Kidney (tissue), 14 donors: Measurements from ENCODE around the gene ARID3A. TPM values are rescaled to one million over a fixed set of nuclear protein-coding genes. Genes with fewer than 3 reads are reported as not detected.

ENCODE experiments used
- DNase-seq, 5 donors: peaks; one replicate each; pipeline ENCODE4 v3.0.0-alpha.2; 2013 to 2020
- FAIRE-seq: peaks from 2 replicates; lab custom pipeline; 2012; peaks lifted over from hg19 to GRCh38; lab: Jason Lieb, UNC
- H3K27ac ChIP-seq, 2 donors: one replicate each; pipeline ENCODE4 v1.7.0; 2013; ENCODE audit warnings: low read depth in 2 of 2, low read length in 2 of 2, inconsistent platforms in 1 of 2
- H3K27me3 ChIP-seq: one replicate; pipeline ENCODE4 v1.7.1; 2013; ENCODE audit warnings: low read length, inconsistent platforms; ENCODE audit not compliant: control insufficient read depth, insufficient read depth
- H3K36me3 ChIP-seq, 3 donors: one replicate each; pipeline versions ENCODE4 v1.7.0 to v1.7.1; 2013; ENCODE audit warnings: low read length in 3 of 3, control low read depth in 1 of 3, inconsistent platforms in 1 of 3; ENCODE audit not compliant: insufficient read depth in 3 of 3, control insufficient read depth in 2 of 3
- H3K4me1 ChIP-seq, 3 donors: one replicate each; pipeline versions ENCODE4 v1.7.0 to v1.7.1; 2013; ENCODE audit warnings: low read length in 3 of 3, inconsistent platforms in 1 of 3, low read depth in 1 of 3; ENCODE audit not compliant: control insufficient read depth in 2 of 3, insufficient read depth in 2 of 3
- H3K4me3 ChIP-seq, 3 donors: one replicate each; pipeline versions ENCODE4 v1.7.0 to v1.8.1; 2013; ENCODE audit warnings: low read length in 3 of 3, control low read depth in 1 of 3, inconsistent platforms in 1 of 3
- H3K9ac ChIP-seq, 3 donors: one replicate each; pipeline versions ENCODE4 v1.7.0 to v1.7.1; 2013; ENCODE audit warnings: low read length in 3 of 3, control low read depth in 1 of 3, inconsistent platforms in 1 of 3
- H3K9me3 ChIP-seq, 3 donors: one replicate each; pipeline versions ENCODE4 v1.7.0 to v1.7.1; 2013; ENCODE audit warnings: low read length in 3 of 3, control low read depth in 1 of 3, inconsistent platforms in 1 of 3; ENCODE audit not compliant: control insufficient read depth in 2 of 3, insufficient read depth in 1 of 3
- intact Hi-C: fragments of 100-400 bp; cut with DNase I; formaldehyde crosslinking; loops from one replicate; pipeline ENCODE4 v1.11.1; 2022
- polyA plus RNA-seq: library from polyadenylated mRNA; stranded (reverse); fragments of 350-450 nt; fragmentation: Illumina TruSeq; extraction: RNeasy Lipid Tissue Mini Kit (QIAGEN cat#74804); gene quantifications from one replicate; pipeline ENCODE4 v1.2.3, GENCODE V29; 2014; ENCODE audit warnings: low read depth, low replicate concordance; ENCODE audit not compliant: insufficient read depth
- total RNA-seq: library from RNA; stranded (reverse); fragmentation: NEBNext Ultra II Directional; extraction: Animal tissue kit (Norgen Biotek cat#: 25700); gene quantifications from one replicate; pipeline ENCODE4 v1.2.1, GENCODE V29; 2021
- TF ChIP-seq, protein P1 (sequence below): IDR thresholded peaks from 3 replicates; pipeline ENCODE4 v1.5.1; 2012; ENCODE audit warnings: mild to moderate bottlenecking, moderate library complexity, borderline replicate concordance; ENCODE audit not compliant: insufficient read depth; ENCODE audit errors: extremely low read depth
- donor health status: control.
- donor health status: control.
- donor health status: control.
- donor health status: control.
- donor health status: control.
- donor health status: DM: yes; HTN: yes; CAD: no.
- donor health status: Normal renal cell carcinoma (clear cell type).

Gene ARID3A
- total and polyA plus RNA-seq, 2 donors from 2014 or later, result 5.6 to 16.9 TPM

GRCh38 chr19:989381-990081 lies 63.7 kb downstream of the ARID3A start:
- FAIRE-seq, result no peak
- no peak overlapping the region for H3K4me3 ChIP-seq
- H3K27ac ChIP-seq, result no peak overlapping the region
- no peaks in the 10 kb centered on the region for H3K9me3 ChIP-seq
- intact Hi-C loops, result no loop called here
- H3K27me3 ChIP-seq, result no peaks in the 10 kb centered on the region
- peaks cover 0 to 4% (median 3%) of the 10 kb centered on the region in 3 donors for H3K4me1 ChIP-seq
- no peak for DNase-seq
- H3K36me3 ChIP-seq, result peaks cover 0 to 11% (median 0%) of the 10 kb centered on the region in 3 donors
- TF ChIP-seq, protein P1, sequence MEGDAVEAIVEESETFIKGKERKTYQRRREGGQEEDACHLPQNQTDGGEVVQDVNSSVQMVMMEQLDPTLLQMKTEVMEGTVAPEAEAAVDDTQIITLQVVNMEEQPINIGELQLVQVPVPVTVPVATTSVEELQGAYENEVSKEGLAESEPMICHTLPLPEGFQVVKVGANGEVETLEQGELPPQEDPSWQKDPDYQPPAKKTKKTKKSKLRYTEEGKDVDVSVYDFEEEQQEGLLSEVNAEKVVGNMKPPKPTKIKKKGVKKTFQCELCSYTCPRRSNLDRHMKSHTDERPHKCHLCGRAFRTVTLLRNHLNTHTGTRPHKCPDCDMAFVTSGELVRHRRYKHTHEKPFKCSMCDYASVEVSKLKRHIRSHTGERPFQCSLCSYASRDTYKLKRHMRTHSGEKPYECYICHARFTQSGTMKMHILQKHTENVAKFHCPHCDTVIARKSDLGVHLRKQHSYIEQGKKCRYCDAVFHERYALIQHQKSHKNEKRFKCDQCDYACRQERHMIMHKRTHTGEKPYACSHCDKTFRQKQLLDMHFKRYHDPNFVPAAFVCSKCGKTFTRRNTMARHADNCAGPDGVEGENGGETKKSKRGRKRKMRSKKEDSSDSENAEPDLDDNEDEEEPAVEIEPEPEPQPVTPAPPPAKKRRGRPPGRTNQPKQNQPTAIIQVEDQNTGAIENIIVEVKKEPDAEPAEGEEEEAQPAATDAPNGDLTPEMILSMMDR, result no peak
- no peak overlapping the region for H3K9ac ChIP-seq

DNA sequence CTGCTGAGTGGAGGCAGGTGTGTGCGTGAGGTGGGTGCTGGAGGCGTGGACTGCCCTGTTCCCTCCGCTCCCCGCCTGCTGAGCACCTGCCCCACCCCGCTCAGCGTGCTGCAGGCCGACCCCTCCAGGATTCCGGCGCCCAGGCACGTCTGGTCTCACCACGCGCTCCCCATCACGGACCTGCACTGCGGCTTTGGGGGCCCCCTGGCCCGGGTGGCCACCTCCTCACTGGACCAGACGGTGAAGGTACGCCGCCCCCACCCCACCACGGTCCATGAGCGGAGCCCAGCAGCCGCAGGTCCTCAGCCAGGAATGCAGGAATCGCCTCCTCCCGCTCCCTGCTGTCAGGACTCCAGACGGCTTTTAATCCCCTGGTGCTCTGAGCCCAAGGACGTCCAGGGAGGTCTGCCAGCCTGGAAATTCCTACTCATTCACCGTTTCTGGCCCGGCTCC lies 64.3 kb downstream of the ARID3A start:
- Histone ChIP-seq H3K9ac (no peak overlapping the region), H3K4me1 (peaks cover 0 to 6% (median 4%) of the 10 kb centered on the region in 3 donors), H3K4me3 (no peak overlapping the region), H3K36me3 (peaks cover 0 to 11% (median 0%) of the 10 kb centered on the region in 3 donors), H3K9me3 (no peaks in the 10 kb centered on the region), H3K27ac (no peak overlapping the region), H3K27me3 (no peaks in the 10 kb centered on the region)
- intact Hi-C loops, result no loop called here
- TF ChIP-seq, protein P1, result no peak
- no peak for DNase-seq
- FAIRE-seq, result no peak

- Histone ChIP-seq H3K9me3 (no peaks in the 10 kb centered on the region), H3K9ac (no peak overlapping the region), H3K4me3 (no peak overlapping the region), H3K27ac (no peak overlapping the region), H3K36me3 (peaks cover 0 to 11% (median 0%) of the 10 kb centered on the region in 3 donors), H3K27me3 (no peaks in the 10 kb centered on the region), H3K4me1 (peaks cover 0 to 8% (median 7%) of the 10 kb centered on the region in 3 donors)
- DNase-seq (no peak), FAIRE-seq (no peak)
- intact Hi-C loops, result no loop called here
- TF ChIP-seq, protein P1, result no peak
Measured at GRCh38 chr19:990746-991145, 64.9 kb downstream of the ARID3A start.
